Aorta (tissue), 5 donors: ENCODE measurements around the gene MROH2B. TPM values are rescaled to one million over a fixed set of nuclear protein-coding genes. Genes with fewer than 3 reads are reported as not detected.
"Not testable (repeated sequence)": the region's sequence is repeated elsewhere in the genome, so short reads cannot be mapped to it uniquely, and the experiment has no call there.

Experiments
- ATAC-seq: fragments of 200-7000 bp; cut with Tn5 transposase; one replicate; pipeline ENCODE4 v1.9.1; 2022; ENCODE audit warnings: moderate library complexity; ENCODE audit not compliant: low FRiP score
- DNase-seq, 2 donors: peaks; one replicate each; pipeline ENCODE4 v3.0.0-alpha.2; 2020
- H3K27ac ChIP-seq, 2 donors: one replicate each; pipeline ENCODE4 v1.5.1; 2013; ENCODE audit warnings: low read length in 2 of 2, mild to moderate bottlenecking in 2 of 2, moderate library complexity in 2 of 2, control low read depth in 1 of 2, inconsistent platforms in 1 of 2, low read depth in 1 of 2
- H3K27me3 ChIP-seq, 2 donors: one replicate each; pipeline ENCODE4 v1.6.1; 2013; ENCODE audit warnings: control low read depth in 1 of 2, low read length in 1 of 2, mild to moderate bottlenecking in 1 of 2, moderate library complexity in 1 of 2; ENCODE audit not compliant: insufficient read depth in 2 of 2, control insufficient read depth in 1 of 2
- H3K36me3 ChIP-seq, 2 donors: one replicate each; pipeline ENCODE4 v1.6.1; 2013; ENCODE audit warnings: control low read depth in 1 of 2, low read length in 1 of 2, mild to moderate bottlenecking in 1 of 2; ENCODE audit not compliant: insufficient read depth in 2 of 2, control insufficient read depth in 1 of 2
- H3K4me1 ChIP-seq, 2 donors: one replicate each; pipeline ENCODE4 v1.6.1; 2013; ENCODE audit warnings: low read length in 2 of 2, control low read depth in 1 of 2, mild to moderate bottlenecking in 1 of 2, moderate library complexity in 1 of 2; ENCODE audit not compliant: insufficient read depth in 2 of 2, control insufficient read depth in 1 of 2
- H3K4me3 ChIP-seq, 2 donors: one replicate each; pipeline ENCODE4 v1.5.1; 2013; ENCODE audit warnings: low read length in 2 of 2, control low read depth in 1 of 2, mild to moderate bottlenecking in 1 of 2
- H3K9me3 ChIP-seq: one replicate; pipeline ENCODE4 v1.6.1; 2013; ENCODE audit warnings: mild to moderate bottlenecking, low read length; ENCODE audit not compliant: control insufficient read depth
- WGBS, 2 donors: extraction: QIAGEN DNeasy Blood & Tissue Kit; methylation state at CpG; one replicate each; pipeline ENCODE4 v1.1.7; 2013; 5-methylcytosine and 5-hydroxymethylcytosine counted together
- intact Hi-C, 2 donors: fragments of 100-400 bp; cut with DNase I; formaldehyde crosslinking; loops; one replicate each; pipeline versions ENCODE4 v1.14.2 to v1.15.0; 2022
- polyA plus RNA-seq, 2 donors: library from polyadenylated mRNA; stranded (reverse); fragments of 200-250 nt; gene quantifications; one replicate each; pipeline ENCODE4 v1.2.3, GENCODE V29; 2013
- total RNA-seq, 2 donors: library from RNA; stranded (reverse); fragmentation: NEBNext Ultra II Directional; extraction: Animal tissue kit (Norgen Biotek cat#: 25700); gene quantifications; one replicate each; pipeline ENCODE4 v1.2.1, GENCODE V29; 2021
- donor health status: healthy with polysubstance abuse.
- donor health status: Bipolar disorder and iron deficiency.
- donor health status: DM: no; HTN: no; CAD: no.
- donor health status: DM: no; HTN: no; CAD: no.
- donor health status: DM: yes; HTN: yes; CAD: no.

Gene MROH2B
- total and polyA plus RNA-seq, 4 donors, result not detected

DNA sequence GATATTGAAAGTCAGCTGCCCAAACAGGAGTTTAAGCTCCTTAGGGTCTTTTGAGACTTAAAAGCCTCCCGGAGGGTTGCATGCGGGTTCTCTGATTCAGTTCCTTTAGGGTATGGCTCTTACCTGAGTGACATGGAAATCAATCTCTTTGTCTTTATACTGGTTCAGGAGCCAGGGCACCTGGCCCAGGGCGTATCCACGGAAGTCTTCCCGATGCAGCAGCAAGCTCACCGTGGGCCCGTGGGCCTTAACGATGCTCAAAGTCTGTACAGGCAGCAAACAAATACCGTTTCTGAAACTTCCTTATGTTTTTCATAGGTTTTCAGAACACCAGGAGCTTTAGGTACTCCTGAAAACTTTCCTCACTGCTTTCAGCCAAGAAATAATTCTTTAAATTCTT, 13.2 kb downstream of the MROH2B start:
- Histone ChIP-seq H3K9me3 (no peaks in the 10 kb centered on the region), H3K4me3 (no peak overlapping the region), H3K27ac (no peak overlapping the region), H3K27me3 (peaks cover 0 to 2% of the 10 kb centered on the region in 2 donors), H3K4me1 (no peaks in the 10 kb centered on the region), H3K36me3 (no peaks in the 10 kb centered on the region)
- ATAC-seq (no peak), DNase-seq (no peak)
- 94 to 95% methylated on average over 9 of the region's 9 CpGs for WGBS, 2 donors
- intact Hi-C loops, result no loop called here

GRCh38 chr5:41057231-41057630, 13.9 kb downstream of the MROH2B start:
- intact Hi-C loops, result no loop called here
- peaks cover 0 to 2% of the 10 kb centered on the region in 2 donors for H3K27me3 ChIP-seq
- H3K4me1 ChIP-seq, result no peaks in the 10 kb centered on the region
- 79 to 96% methylated on average over 2 to 5 of the region's 5 CpGs for WGBS, 2 donors
- H3K36me3 ChIP-seq, result no peaks in the 10 kb centered on the region
- no peak for ATAC-seq
- no peak overlapping the region for H3K4me3 ChIP-seq
- H3K9me3 ChIP-seq, result no peaks in the 10 kb centered on the region
- DNase-seq, result no peak
- H3K27ac ChIP-seq, result no peak overlapping the region

DNA sequence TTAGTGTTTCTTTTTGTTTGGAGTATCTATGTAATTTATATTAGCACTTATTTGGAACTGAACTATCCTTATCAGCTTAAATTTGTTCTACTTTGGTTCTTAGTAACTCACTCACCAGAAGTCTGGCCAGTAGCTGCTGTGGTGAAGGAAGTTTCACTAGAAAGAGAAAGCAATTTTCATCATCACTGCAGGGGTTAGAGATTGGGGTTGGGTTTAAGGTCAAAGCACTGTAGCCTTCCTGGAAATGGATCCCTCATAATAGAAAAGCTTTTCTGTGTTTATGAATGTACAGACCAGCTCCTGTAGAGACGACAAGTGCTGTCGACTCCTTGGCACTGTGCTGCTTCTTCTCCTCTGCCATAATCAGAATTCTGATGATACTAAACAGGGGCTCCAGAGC, 22.2 kb downstream of the MROH2B start:
- DNase-seq (no peak), ATAC-seq (peak; percentile 36)
- no peak overlapping the region for H3K4me3 ChIP-seq
- H3K27ac ChIP-seq, result no peak overlapping the region
- intact Hi-C loops, result no loop called here
- no peaks in the 10 kb centered on the region for H3K36me3 ChIP-seq
- H3K27me3 ChIP-seq, result peaks cover 0 to 2% of the 10 kb centered on the region in 2 donors
- H3K9me3 ChIP-seq, result no peaks in the 10 kb centered on the region
- H3K4me1 ChIP-seq, result no peaks in the 10 kb centered on the region
- 41 to 44% methylated on average over 2 of the region's 2 CpGs for WGBS, 2 donors

DNA sequence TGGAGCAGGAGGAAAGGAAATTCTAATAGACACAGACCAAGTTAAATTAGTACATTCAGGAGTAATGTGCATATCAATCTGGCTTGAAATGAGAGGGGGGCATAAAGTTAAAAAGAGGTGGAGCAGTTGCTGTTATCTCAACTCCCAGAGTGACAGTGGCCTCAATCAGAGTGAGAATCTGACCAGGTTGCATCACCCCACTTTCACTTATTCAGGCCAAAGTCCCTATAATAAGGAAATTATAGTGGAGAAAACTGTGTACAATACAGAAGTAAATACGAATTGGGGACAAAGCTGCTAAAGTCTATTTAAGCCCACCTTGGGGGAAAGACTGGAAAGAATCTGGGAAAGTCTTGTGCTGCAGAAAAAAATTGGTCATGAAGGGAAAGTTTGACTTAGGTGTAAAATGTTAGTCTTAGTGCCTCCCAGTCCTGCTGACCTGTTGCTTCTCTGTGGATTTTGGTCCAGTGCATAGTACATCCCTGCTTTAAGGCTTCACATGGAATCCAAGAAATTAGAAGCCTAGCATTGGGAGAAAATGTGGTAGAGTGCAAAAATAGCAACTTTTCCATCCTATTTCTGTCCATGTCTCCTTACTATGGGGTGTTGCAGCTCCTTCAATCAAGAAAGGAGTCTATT, 27.9 kb downstream of the MROH2B start:
- DNase-seq (no peak), ATAC-seq (no peak)
- Histone ChIP-seq H3K4me3 (no peak overlapping the region), H3K36me3 (no peaks in the 10 kb centered on the region), H3K4me1 (no peaks in the 10 kb centered on the region), H3K9me3 (no peaks in the 10 kb centered on the region), H3K27me3 (peaks cover 0 to 2% of the 10 kb centered on the region in 2 donors), H3K27ac (no peak overlapping the region)
- intact Hi-C loops, result no loop called here
- 67 to 68% methylated on average over 1 of the region's 1 CpG for WGBS, 2 donors

GRCh38 chr5:41032973-41033372, 38.2 kb downstream of the MROH2B start:
- DNase-seq (no peak), ATAC-seq (no peak)
- no peaks in the 10 kb centered on the region for H3K4me1 ChIP-seq
- H3K27ac ChIP-seq, result no peak overlapping the region
- H3K4me3 ChIP-seq, result no peak overlapping the region
- intact Hi-C loops, result no loop called here
- H3K9me3 ChIP-seq, result no peaks in the 10 kb centered on the region
- no peaks in the 10 kb centered on the region for H3K36me3 ChIP-seq
- H3K27me3 ChIP-seq, result no peaks in the 10 kb centered on the region

DNA sequence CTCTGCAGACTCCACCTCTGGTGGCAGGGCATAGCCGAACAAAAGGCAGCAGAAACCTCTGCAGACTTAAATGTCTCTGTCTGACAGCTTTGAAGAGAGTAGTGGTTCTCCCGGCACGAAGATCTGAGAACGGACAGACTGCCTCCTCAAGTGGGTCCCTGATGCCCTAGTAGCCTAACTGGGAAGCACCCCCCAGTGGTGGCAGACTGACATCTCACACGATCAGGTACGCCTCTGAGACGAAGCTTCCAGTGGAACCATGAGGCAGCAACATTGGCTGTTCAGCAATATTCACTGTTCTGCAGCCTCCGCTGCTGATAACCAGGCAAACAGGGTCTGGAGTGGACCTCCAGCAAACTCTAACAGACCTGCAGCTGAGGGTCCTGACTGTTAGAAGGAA, 48.5 kb downstream of the MROH2B start:
- H3K4me3 ChIP-seq, DNase-seq, H3K27me3 ChIP-seq, intact Hi-C loops, ATAC-seq, H3K4me1 ChIP-seq, H3K36me3 ChIP-seq, H3K9me3 ChIP-seq, H3K27ac ChIP-seq: not testable (repeated sequence)
- WGBS, 2 donors, result 94 to 96% methylated on average over 8 of the region's 8 CpGs

DNA sequence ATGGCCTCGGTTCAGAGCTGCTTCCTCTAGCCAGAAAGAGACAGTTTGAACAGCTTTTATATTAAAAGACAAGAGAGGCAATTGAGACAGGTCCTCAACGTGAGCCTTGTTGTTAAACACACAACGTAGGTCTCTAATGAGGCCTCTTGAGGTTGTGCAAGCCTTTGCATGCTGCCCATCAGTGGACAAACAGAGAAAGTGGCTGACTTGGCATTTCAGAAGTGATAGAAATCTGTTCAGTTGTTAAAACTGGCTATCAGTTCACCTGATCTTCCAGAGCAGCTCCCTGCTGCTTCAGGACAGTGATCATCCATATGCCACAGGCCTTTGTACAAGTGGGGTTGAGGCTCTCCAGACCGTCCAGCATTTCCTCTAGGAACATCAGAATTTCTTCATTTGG, 58.8 kb downstream of the MROH2B start:
- WGBS, 2 donors, result 63 to 72% methylated on average over 4 of the region's 4 CpGs
- no peak overlapping the region for H3K27ac ChIP-seq
- H3K36me3 ChIP-seq, result no peaks in the 10 kb centered on the region
- no peaks in the 10 kb centered on the region for H3K9me3 ChIP-seq
- no peak for ATAC-seq
- H3K4me3 ChIP-seq, result no peak overlapping the region
- no peaks in the 10 kb centered on the region for H3K4me1 ChIP-seq
- intact Hi-C loops, result no loop called here
- H3K27me3 ChIP-seq, result no peaks in the 10 kb centered on the region
- no peak for DNase-seq

- H3K27ac ChIP-seq, result no peak overlapping the region
- intact Hi-C loops, result no loop called here
- WGBS, 2 donors, result 92 to 96% methylated on average over 6 of the region's 6 CpGs
- DNase-seq (no peak), ATAC-seq (no peak)
- H3K4me1 ChIP-seq, result no peaks in the 10 kb centered on the region
- no peak overlapping the region for H3K4me3 ChIP-seq
- no peaks in the 10 kb centered on the region for H3K27me3 ChIP-seq
- no peaks in the 10 kb centered on the region for H3K36me3 ChIP-seq
- H3K9me3 ChIP-seq, result no peaks in the 10 kb centered on the region
Measured at GRCh38 chr5:41010572-41010971, 60.6 kb downstream of the MROH2B start.

- DNase-seq, result no peak
- 54 to 61% methylated on average over 4 of the region's 4 CpGs for WGBS, 2 donors
- Histone ChIP-seq H3K4me1 (no peaks in the 10 kb centered on the region), H3K9me3 (no peaks in the 10 kb centered on the region), H3K4me3 (no peak overlapping the region), H3K27ac (no peak overlapping the region), H3K27me3 (no peaks in the 10 kb centered on the region), H3K36me3 (no peaks in the 10 kb centered on the region)
- ATAC-seq, result no peak
- intact Hi-C loops, result no loop called here
Measured at GRCh38 chr5:41009232-41009631, 61.9 kb downstream of the MROH2B start.
